H1 (cell line): ENCODE data around the gene PHAX. TPM values are rescaled to one million over a fixed set of nuclear protein-coding genes. Genes with fewer than 3 reads are reported as not detected.

Source experiments
- FOSL1 ChIP-seq: IDR thresholded peaks from 2 replicates; pipeline ENCODE4 v1.6.1; 2011; ENCODE audit warnings: mild to moderate bottlenecking, low read depth, low read length, moderate library complexity; ENCODE audit not compliant: insufficient read depth
- KDM1A ChIP-seq: fragments of 200-600, 300-600 bp; sonication (generic); IDR thresholded peaks from 2 replicates; pipeline ENCODE4 v1.7.1; 2016; ENCODE audit warnings: mild to moderate bottlenecking, low read length, borderline replicate concordance
- POLR2AphosphoS5 ChIP-seq: IDR thresholded peaks from 2 replicates; pipeline ENCODE4 v1.6.1; 2011; ENCODE audit warnings: low read depth, low read length
- RXRA ChIP-seq: IDR thresholded peaks from 2 replicates; pipeline ENCODE4 v1.6.1; 2011; ENCODE audit warnings: low read depth, mild to moderate bottlenecking, low read length, moderate library complexity; ENCODE audit not compliant: insufficient read depth
- SP2 ChIP-seq: IDR thresholded peaks from 2 replicates; pipeline ENCODE4 v1.6.1; 2012; ENCODE audit warnings: mild to moderate bottlenecking, low read length, inconsistent platforms
- YY1 ChIP-seq: IDR thresholded peaks from 2 replicates; pipeline ENCODE4 v1.6.1; 2011; ENCODE audit warnings: low read depth, mild to moderate bottlenecking, low read length
- polyA plus RNA-seq, 7 experiments: library from polyadenylated mRNA; depleted of rRNA in 3 of 7; stranded (reverse) in 5 of 7; unstranded in 2 of 7; fragments of >200 nt in 5 of 7; fragments of 200-250 nt in 2 of 7; gene quantifications; 1 replicate in 5 of 7; 2 replicates in 1 of 7; 4 replicates in 1 of 7; pipeline versions ENCODE4 v1.2.1 to v1.2.3, GENCODE V29; 2011 to 2013; ENCODE audit warnings: missing spikeins in 2 of 7, mixed read lengths in 2 of 7
- total RNA-seq: library from RNA; stranded (reverse); fragmentation: NEBNext Ultra II Directional; extraction: Animal tissue kit (Norgen Biotek cat#: 25700); gene quantifications from 2 replicates; pipeline ENCODE4 v1.2.1, GENCODE V29; 2021
- TF ChIP-seq, protein P1 (sequence below): fragments of 300-600 bp; sonication (generic); IDR thresholded peaks from 2 replicates; pipeline ENCODE4 v1.7.1; 2012; ENCODE audit warnings: low read length, moderate library complexity, mild to moderate bottlenecking, inconsistent platforms; ENCODE audit not compliant: insufficient replicate concordance
- TF ChIP-seq, protein P2 (sequence below): IDR thresholded peaks from 2 replicates; pipeline ENCODE4 v1.6.1; 2012; ENCODE audit warnings: low read length, inconsistent platforms

PHAX gene
- total and polyA plus RNA-seq, 2 of the 8 experiments (the other 6 are each of a cell fraction or from before 2014, with no cell fraction given): 32.1 to 59.5 TPM

DNA sequence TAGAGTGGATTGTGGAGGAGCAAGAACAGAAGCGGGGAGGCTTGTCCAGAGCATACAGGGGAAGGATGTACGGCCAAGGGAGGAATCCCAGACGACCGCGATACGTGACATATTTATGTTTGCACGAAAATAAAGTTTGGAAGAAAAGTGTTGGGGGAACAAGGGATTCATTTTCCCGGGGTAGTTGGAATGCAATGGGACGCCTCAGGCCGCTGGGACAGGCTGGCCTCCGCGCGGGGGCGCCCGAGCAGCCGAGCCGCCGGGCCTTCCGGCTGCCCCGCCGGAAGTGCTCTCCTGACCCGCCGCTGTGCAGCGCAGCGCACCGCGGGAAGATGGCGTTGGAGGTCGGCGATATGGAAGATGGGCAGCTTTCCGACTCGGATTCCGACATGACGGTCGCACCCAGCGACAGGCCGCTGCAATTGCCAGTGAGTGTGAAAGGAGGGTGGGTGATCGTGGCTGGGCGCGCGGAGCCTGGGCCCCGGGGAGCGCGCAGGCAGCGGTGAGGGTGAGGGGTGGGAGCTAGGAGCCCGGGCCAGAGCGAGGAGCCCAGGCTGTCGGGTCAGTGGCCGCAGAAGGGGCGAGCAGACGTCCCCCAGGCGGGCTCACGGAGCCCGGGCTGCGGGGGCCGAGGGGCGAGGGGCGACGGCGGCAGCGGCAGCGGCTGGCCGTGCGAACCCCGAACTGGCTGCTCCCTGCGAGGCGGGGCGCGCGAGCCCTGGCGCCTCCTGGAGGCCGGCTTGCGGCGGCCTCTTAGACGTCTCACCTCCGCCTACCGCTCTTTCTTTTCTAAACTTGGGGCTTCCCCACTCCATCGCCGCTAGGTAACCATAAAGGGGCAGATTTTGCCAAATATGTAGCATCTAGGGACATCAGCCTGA, at the start of gene PHAX (continued):
- TF ChIP-seq, protein P1, sequence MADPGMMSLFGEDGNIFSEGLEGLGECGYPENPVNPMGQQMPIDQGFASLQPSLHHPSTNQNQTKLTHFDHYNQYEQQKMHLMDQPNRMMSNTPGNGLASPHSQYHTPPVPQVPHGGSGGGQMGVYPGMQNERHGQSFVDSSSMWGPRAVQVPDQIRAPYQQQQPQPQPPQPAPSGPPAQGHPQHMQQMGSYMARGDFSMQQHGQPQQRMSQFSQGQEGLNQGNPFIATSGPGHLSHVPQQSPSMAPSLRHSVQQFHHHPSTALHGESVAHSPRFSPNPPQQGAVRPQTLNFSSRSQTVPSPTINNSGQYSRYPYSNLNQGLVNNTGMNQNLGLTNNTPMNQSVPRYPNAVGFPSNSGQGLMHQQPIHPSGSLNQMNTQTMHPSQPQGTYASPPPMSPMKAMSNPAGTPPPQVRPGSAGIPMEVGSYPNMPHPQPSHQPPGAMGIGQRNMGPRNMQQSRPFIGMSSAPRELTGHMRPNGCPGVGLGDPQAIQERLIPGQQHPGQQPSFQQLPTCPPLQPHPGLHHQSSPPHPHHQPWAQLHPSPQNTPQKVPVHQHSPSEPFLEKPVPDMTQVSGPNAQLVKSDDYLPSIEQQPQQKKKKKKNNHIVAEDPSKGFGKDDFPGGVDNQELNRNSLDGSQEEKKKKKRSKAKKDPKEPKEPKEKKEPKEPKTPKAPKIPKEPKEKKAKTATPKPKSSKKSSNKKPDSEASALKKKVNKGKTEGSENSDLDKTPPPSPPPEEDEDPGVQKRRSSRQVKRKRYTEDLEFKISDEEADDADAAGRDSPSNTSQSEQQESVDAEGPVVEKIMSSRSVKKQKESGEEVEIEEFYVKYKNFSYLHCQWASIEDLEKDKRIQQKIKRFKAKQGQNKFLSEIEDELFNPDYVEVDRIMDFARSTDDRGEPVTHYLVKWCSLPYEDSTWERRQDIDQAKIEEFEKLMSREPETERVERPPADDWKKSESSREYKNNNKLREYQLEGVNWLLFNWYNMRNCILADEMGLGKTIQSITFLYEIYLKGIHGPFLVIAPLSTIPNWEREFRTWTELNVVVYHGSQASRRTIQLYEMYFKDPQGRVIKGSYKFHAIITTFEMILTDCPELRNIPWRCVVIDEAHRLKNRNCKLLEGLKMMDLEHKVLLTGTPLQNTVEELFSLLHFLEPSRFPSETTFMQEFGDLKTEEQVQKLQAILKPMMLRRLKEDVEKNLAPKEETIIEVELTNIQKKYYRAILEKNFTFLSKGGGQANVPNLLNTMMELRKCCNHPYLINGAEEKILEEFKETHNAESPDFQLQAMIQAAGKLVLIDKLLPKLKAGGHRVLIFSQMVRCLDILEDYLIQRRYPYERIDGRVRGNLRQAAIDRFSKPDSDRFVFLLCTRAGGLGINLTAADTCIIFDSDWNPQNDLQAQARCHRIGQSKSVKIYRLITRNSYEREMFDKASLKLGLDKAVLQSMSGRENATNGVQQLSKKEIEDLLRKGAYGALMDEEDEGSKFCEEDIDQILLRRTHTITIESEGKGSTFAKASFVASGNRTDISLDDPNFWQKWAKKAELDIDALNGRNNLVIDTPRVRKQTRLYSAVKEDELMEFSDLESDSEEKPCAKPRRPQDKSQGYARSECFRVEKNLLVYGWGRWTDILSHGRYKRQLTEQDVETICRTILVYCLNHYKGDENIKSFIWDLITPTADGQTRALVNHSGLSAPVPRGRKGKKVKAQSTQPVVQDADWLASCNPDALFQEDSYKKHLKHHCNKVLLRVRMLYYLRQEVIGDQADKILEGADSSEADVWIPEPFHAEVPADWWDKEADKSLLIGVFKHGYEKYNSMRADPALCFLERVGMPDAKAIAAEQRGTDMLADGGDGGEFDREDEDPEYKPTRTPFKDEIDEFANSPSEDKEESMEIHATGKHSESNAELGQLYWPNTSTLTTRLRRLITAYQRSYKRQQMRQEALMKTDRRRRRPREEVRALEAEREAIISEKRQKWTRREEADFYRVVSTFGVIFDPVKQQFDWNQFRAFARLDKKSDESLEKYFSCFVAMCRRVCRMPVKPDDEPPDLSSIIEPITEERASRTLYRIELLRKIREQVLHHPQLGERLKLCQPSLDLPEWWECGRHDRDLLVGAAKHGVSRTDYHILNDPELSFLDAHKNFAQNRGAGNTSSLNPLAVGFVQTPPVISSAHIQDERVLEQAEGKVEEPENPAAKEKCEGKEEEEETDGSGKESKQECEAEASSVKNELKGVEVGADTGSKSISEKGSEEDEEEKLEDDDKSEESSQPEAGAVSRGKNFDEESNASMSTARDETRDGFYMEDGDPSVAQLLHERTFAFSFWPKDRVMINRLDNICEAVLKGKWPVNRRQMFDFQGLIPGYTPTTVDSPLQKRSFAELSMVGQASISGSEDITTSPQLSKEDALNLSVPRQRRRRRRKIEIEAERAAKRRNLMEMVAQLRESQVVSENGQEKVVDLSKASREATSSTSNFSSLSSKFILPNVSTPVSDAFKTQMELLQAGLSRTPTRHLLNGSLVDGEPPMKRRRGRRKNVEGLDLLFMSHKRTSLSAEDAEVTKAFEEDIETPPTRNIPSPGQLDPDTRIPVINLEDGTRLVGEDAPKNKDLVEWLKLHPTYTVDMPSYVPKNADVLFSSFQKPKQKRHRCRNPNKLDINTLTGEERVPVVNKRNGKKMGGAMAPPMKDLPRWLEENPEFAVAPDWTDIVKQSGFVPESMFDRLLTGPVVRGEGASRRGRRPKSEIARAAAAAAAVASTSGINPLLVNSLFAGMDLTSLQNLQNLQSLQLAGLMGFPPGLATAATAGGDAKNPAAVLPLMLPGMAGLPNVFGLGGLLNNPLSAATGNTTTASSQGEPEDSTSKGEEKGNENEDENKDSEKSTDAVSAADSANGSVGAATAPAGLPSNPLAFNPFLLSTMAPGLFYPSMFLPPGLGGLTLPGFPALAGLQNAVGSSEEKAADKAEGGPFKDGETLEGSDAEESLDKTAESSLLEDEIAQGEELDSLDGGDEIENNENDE: no peak
- TF ChIP-seq POLR2AphosphoS5: peak; percentile 97
- TF ChIP-seq FOSL1: no peak
- TF ChIP-seq SP2: no peak
- TF ChIP-seq, protein P2, sequence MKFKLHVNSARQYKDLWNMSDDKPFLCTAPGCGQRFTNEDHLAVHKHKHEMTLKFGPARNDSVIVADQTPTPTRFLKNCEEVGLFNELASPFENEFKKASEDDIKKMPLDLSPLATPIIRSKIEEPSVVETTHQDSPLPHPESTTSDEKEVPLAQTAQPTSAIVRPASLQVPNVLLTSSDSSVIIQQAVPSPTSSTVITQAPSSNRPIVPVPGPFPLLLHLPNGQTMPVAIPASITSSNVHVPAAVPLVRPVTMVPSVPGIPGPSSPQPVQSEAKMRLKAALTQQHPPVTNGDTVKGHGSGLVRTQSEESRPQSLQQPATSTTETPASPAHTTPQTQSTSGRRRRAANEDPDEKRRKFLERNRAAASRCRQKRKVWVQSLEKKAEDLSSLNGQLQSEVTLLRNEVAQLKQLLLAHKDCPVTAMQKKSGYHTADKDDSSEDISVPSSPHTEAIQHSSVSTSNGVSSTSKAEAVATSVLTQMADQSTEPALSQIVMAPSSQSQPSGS: no peak
- no peak; the same call in 1 of the 2 replicates for TF ChIP-seq KDM1A
- TF ChIP-seq YY1: peak; percentile 92
- TF ChIP-seq RXRA: no peak
